ENCODE data around the gene LMTK2.

DNA sequence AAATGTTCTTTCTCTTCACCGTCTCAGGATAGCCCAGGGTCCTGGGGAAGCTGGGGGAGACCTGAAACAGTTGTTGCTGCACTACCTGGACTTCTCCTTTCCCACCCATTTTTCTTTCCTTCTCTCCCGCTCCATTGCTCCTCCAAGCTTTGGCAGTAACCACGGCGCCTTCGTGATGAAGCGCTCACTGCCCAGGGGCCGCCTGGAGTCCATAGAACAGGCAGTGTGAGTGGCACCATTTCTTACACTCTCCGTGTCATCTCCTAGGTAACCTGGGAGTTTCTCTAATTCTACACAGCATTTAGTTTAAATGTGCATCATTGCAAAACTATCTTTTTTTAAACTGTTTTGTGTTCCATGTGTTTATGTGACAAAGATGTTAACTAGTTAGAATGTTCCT, 64.3 kb downstream of the LMTK2 start:
- TF ChIP-seq ZNF274 (IDR thresholded peaks at IDR 0.05; ENCODE audit: low read depth, low read length) = no peak
- TF ChIP-seq YY1 (IDR thresholded peaks at IDR 0.05; ENCODE audit: insufficient read depth, insufficient read length) = no peak
- no peak for TF ChIP-seq SUZ12 (IDR thresholded peaks at IDR 0.05; ENCODE audit: extremely low read depth, insufficient read depth, insufficient read length)
